Erythroblast (primary cell): ENCODE data around the gene ME3.
A peak's percentile ranks its signal among the peaks of the same experiment; 100 is the strongest.
"Not testable (repeated sequence)": the region's sequence is repeated elsewhere in the genome, so short reads cannot be mapped to it uniquely, and the experiment has no call there.

ENCODE experiments used
- DNase-seq, 2 experiments: peaks; one replicate each; lab custom pipeline; 2025; lab: John Stamatoyannopoulos, UW
- GATA1 ChIP-seq: IDR thresholded peaks from 2 replicates; pipeline ENCODE4 v1.6.1; 2011; ENCODE audit warnings: low read depth, mild to moderate bottlenecking, control low read depth, low read length, moderate library complexity
- POLR2A ChIP-seq: IDR thresholded peaks from 2 replicates; pipeline ENCODE4 v1.6.1; 2011; ENCODE audit warnings: mild to moderate bottlenecking, low read length

The ME3 gene

GRCh38 chr11:86421946-86422345 lies 250.5 kb downstream of the ME3 start:
- no peak for DNase-seq
- TF ChIP-seq GATA1 (no peak), POLR2A (no peak)

DNA sequence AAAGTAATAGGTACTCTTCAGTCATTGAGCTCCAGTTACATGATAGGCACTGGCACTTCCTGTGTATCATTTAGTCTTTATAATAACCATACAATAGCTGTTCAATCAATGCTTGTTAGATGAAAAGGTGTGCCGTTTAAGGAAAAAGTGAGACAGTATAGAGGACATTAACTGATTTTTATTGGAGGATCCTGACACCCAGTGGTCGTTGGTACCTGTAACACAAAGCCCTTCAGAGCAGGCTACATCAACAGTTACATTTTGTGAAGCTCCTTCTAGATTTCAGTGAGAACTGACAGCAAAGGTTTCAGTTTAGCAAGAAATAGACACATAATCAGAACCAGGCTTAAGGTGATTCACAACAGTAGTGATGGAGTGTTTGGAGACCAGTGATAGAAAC lies 253.5 kb downstream of the ME3 start:
- DNase-seq, result peak; percentile 10 to 36
- TF ChIP-seq POLR2A (no peak), GATA1 (no peak)

- no peak for TF ChIP-seq GATA1
- no peak for TF ChIP-seq POLR2A
- DNase-seq, result no peak
Measured at GRCh38 chr11:86418513-86418912, 253.9 kb downstream of the ME3 start.

DNA sequence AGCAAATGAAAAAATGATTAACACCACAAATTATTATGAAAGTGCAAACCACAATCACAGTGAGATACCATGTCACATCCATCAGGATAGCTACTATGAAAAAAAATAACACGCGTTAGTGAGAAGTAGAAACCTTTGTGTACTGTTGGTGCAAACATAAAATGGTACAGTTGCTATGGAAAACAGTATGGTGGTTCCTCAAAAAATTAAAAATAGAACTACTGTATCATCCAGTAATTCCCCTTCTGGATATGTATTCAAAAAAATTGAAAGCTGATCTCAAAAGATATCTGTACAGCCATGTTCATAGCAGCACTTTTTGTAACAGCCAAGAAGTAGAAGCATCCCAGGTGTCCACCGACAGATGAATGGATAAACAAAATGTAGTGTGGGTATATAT lies 254.3 kb downstream of the ME3 start:
- no peak for DNase-seq
- TF ChIP-seq POLR2A, result no peak
- TF ChIP-seq GATA1, result no peak

DNA sequence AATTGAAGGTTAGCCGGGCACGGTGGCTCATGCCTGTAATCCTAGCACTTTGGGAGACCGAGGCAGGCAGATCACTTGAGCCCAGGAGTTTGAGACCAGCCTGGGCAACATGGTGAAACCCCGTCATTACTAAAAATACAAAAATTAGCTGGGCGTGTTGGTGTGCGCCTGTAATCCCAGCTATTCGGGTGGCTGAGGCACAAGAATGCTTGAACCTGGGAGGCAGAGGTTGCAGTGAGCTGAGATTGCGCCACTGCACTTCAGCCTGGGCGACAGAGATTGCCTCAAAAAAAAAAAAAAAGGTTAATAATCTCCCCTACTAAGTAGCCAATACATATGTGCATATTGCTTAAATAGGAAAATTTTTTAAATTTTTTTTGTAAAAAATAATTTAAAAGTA lies 255.5 kb downstream of the ME3 start:
- not testable (repeated sequence) for DNase-seq

DNA sequence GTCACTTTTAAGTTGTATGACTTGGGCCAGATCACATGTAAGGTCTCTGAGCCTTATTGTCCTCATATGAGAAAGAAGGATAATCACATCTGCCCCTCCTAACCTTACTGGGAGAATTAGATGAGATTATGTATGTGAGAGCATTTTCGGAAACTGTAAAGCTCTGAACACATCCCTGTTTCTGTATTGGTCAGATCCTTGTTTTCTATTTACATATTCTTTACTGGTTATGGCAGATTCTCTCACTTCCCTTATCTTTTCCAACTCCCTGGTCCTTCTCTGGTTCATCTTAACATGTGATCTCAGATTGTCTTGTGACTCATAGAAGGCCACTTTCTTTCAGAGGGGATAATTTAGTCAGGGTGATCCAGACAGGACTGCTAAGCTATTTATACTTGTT lies 255.9 kb downstream of the ME3 start:
- DNase-seq, result peak; percentile 53 to 74
- TF ChIP-seq POLR2A (no peak), GATA1 (no peak)

- TF ChIP-seq POLR2A (no peak), GATA1 (no peak)
- no peak for DNase-seq
Measured at GRCh38 chr11:86415026-86415425, 257.4 kb downstream of the ME3 start.

- DNase-seq, result no peak
- TF ChIP-seq GATA1, result no peak
- no peak for TF ChIP-seq POLR2A
Measured at GRCh38 chr11:86414032-86414431, 258.4 kb downstream of the ME3 start.

- no peak for DNase-seq
Measured at GRCh38 chr11:86408845-86409244, 263.6 kb downstream of the ME3 start.

DNA sequence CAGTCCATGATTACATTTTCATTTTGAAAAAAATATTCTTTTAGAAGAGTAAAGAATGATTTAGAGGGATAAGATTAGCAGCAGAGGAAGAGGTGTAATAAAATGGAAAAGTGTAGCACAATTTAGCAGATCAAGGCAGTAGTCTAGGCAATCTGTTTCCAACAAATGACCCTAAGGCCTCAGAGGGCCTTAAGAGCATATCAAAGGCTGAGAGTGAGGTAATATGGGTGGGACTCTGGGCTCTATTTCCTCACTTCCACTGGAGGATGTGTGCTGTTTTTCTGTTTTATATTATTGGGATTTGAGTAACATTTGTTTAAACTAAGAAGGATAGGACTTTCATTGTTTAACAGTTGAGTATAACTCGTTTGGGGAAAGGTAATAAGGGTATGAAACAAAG lies 269.0 kb downstream of the ME3 start:
- DNase-seq, result no peak
- TF ChIP-seq POLR2A, result no peak
- no peak for TF ChIP-seq GATA1

More at GRCh38 chr11:86408845-86409244, 263.6 kb downstream of the ME3 start:
- no peak for TF ChIP-seq GATA1
- TF ChIP-seq POLR2A, result no peak

GRCh38 chr11:86398106-86398505 lies 274.3 kb downstream of the ME3 start:
- TF ChIP-seq GATA1 (no peak), POLR2A (no peak)
- DNase-seq, result no peak

DNA sequence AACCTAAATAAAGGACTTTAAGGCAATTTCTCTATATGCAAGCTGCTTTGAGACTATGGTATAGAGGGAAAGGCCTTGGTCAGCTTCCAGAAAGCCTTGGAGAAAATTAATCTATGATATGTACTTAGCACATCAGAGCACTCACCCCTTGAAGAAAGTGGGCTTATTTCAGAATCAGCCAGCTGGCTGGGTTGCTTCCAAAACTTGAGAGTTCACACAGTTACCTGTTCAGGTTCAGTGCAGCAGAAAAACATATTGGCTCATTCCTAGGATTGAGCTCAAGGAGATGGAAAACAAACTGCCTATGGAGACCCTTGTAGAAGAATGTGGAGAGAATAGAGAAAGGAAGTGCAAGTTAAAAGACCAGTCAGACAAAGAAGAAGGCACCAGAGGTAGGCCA lies 275.1 kb downstream of the ME3 start:
- TF ChIP-seq POLR2A (no peak), GATA1 (no peak)
- DNase-seq, result no peak

- TF ChIP-seq POLR2A, result no peak
- no peak for TF ChIP-seq GATA1
- no peak for DNase-seq
Measured at GRCh38 chr11:86396396-86396795, 276.0 kb downstream of the ME3 start.

DNA sequence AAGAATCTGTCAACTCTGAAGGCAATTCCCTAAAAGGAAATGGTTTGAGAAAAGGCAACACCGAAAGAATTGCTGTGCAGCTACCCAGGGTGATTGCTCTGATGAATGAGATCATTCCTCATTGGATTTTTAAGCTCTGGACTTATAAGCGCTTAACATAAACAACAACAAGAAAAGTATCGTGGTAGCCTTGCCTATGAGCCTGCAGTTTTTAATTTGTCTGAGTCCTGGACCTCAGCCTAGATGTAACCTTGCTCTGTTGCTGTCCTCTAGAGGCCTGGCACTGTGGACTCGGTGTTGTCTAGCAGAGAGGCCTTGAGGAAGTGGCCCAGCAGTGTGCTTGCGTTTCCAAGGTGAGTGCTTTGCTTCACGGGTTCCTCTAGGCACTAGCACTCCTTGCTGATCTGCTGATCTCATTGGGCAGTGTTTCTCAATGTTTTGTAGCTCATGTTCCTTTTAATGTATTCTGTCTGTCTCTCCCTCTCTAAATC lies 277.3 kb downstream of the ME3 start:
- DNase-seq, result no peak
- TF ChIP-seq GATA1 (no peak), POLR2A (no peak)
